T-helper 2 cell treated with Interferon-gamma antibody and Interleukin-4, amounts not matched to agents 100 ng/mL and 5 ng/mL, for 36 hours (primary cell): ENCODE data around the gene LATS2. TPM values are rescaled to one million over a fixed set of nuclear protein-coding genes. Genes with fewer than 3 reads are reported as not detected.

Source experiments
- intact Hi-C: fragments of 100-400 bp; cut with micrococcal nuclease; formaldehyde crosslinking; loops from one replicate; pipeline ENCODE4 v1.15.1; 2023
- total RNA-seq: library from RNA; stranded (reverse); gene quantifications from 2 replicates; pipeline ENCODE4 v1.2.3, GENCODE V29; 2022

Gene LATS2
- total RNA-seq, 1 donor from 2014 or later: 2.2 TPM

DNA sequence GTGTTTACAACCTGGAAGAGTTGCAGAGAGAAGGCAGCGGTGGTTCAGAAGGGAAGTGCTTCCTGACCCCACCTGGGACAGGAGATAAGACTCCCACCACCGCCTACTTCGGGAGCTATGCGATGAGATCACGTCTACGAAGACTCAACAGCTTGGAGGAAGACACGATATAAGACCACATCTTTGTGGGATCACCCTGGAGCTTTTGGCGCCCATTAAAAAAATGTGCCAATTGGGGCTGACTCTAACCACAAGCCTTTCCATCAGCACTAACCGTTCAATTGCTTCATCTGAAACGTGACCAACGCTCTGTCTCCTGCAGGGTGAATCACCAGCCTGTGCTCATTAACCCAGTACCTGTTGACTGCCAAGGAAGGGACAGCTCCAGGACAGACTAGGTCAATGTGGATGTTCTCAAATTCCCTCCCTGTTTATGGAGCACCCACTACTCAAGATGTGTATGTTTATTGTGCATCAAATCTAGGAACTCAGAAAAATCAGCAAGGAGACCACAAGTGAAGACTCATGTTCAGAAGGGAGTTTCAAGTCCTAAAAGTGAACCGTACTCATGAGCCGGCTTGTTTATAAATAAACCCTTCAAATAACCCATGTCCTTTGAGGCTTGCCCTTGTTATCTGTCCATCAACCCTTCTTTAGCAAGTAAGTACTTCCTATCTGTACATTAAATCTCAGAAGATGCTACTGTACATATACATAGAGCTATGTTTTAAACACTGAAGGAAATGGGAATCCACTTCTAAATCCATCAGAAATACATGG, 67.5 kb downstream of the LATS2 start:
- intact Hi-C loops: no loop called here

GRCh38 chr13:20993211-20993610, 68.2 kb downstream of the LATS2 start:
- intact Hi-C loops: no loop called here

DNA sequence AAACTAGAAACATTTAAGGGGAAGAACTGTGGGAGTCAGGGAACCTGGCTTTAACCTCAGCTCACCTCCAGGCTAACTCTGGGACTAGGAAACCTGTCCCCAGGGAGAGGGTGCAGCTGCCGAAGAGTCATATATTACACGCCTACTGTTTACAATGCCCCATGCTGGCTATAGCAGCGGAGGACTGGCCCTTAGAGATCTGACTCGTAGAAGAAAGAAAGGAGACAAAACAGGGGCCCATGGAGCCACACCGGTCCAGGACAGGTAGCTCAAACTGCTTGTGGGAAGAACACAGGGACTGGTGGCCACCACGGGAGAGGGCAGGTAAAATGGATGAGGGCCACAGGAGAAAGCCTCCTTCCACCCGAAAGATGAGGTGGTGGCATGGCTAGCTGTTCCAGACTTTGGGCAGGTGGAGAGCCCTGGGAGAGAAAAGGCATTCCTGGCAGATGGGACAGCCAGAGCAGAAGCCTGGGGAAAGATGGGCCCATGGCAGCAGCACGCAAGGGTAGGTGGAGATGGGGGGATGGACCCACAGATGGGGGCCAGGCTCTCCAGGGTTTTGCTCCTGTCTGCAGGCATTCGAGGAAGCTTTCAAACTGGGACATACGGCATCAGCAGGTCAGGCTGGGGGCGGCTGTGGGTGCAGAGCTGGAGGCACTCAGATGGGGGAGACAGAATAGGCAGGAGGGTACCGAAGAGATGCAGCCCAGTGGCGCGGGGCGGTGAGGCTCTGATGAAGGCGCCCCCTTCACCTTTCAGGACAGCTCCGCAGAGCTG, 69.5 kb downstream of the LATS2 start:
- intact Hi-C loops: no loop called here

DNA sequence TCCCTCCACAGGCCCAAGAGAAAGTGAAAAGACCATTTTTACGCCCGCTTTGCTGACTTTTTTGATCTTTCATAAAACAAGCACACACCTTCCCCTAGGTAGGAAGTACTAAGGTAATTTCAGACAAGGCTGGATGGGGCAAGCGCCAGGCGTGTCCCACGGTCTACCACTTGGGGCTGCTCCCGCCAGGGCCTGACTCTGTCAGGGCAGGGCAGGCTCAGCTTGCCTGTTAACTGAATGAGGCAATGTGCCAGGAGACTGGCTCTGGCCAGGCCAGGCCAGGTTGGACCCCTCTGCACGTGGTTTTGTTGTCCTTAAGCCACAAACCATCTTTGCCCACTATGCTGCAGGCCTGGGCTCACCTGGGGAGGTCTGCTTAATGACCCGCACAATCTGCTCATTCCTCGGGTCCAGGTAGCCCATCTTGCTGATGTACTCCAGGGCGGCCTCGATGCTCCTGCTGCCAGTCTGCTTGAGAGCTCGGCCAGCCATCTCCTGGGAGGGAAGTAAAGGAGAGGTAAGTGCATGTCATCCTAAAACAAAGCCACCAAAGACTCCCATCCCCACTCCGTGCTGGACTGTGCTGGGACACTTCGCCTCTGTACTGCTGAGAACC, 70.4 kb downstream of the LATS2 start:
- intact Hi-C loops: no loop called here

GRCh38 chr13:20989656-20990321, 71.6 kb downstream of the LATS2 start:
- intact Hi-C loops: no loop called here

- intact Hi-C loops: no loop called here
Measured at GRCh38 chr13:20988909-20989655, 72.3 kb downstream of the LATS2 start.

GRCh38 chr13:20988033-20988908, 73.1 kb downstream of the LATS2 start:
- intact Hi-C loops: no loop called here

- intact Hi-C loops: no loop called here
Measured at GRCh38 chr13:20987599-20987998, 73.8 kb downstream of the LATS2 start.

DNA sequence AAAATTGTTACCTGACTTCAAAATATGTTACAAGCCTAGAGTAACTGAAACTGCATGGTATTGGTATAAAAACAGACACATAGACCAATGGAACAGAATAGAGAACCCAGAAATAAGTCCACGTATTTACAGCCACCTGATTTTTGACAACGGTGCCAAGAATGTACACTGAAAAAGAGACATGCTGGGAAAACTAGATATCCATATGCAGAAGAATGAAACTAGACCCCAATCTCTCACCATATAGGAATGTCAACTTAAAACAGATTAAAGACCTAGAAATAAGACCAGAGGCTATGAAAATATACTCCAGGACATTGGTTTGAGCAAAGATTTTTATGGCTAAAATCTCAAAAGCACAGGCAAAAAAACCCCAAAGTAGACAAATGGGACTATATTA, 76.5 kb downstream of the LATS2 start:
- intact Hi-C loops: no loop called here

GRCh38 chr13:20983386-20983785, 78.0 kb downstream of the LATS2 start:
- intact Hi-C loops: no loop called here

- intact Hi-C loops: no loop called here
Measured at GRCh38 chr13:20981370-20982095, 79.9 kb downstream of the LATS2 start.

GRCh38 chr13:20980899-20981298, 80.5 kb downstream of the LATS2 start:
- intact Hi-C loops: no loop called here

DNA sequence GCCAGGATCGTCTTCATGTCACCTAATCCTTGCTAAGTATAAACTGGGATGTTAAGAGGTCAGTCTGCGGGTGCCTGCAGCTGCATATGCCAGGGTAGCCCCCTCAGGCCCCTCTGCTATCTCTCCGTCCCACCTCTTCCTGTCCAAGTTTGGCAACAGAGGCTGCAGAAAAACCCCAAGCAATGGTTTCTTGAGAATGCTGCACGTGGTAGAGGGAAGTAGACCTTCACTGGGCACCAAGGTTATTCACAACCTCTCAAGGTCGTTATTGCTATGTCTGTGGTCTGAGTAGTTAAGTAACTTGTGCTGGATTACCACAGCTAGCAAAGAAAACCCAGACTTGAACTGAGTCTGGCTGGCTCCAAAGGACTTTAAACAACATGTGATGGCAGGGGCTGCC, 81.0 kb downstream of the LATS2 start:
- intact Hi-C loops: no loop called here

GRCh38 chr13:20977394-20977793, 84.0 kb downstream of the LATS2 start:
- intact Hi-C loops: no loop called here

DNA sequence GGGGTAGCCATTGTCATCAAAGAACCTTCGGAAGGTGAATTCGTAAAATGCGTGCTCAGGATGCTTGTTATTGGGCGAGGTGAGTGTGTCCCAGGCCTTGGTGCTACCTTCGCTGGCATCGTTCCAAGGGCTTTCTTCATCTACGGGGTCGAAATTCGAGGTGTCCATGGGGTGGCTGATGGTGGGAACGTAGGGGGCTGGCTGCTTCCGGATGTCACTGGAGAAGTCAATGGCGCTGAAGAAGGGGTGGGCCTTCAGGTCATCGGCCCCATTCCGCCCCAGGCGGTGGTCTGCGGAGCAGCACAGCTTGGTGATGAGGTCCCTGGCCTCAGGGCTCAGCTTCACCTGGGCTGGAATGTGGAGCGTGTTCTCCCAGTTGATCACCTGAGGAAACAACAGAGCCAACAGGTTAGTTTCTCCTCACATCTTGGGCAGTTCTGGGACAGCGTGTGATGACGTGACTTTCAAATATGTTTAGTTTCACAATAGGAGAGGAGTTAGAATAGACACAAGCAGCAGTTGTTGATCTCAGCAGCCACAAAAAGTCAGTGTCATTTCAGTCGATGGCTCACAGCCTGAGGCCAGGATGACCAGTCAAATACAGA, 86.3 kb downstream of the LATS2 start:
- intact Hi-C loops: no loop called here

DNA sequence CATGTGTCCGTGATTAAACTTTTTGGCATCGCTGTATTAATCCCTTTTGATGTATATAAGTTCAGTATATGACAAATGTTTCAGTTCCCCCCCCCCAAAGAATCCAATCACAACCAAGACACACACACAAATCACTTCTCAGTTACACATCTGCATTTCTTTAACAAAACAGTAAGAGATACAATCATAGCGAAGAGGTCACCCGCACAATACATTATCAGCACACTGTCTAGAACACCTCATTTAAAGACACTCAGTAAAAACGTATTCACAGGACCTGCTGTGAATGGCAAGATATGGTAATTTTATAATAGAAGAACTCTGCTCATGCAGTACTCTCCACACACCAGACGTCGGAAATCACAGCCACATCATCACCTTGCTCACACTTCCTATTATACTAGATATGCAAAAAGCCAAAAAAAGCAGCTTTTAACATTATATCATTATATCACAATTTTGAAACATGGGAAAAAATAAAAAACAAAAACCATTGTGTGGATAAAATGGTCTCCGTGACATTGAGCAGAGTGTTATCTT, 87.4 kb downstream of the LATS2 start:
- intact Hi-C loops: no loop called here

DNA sequence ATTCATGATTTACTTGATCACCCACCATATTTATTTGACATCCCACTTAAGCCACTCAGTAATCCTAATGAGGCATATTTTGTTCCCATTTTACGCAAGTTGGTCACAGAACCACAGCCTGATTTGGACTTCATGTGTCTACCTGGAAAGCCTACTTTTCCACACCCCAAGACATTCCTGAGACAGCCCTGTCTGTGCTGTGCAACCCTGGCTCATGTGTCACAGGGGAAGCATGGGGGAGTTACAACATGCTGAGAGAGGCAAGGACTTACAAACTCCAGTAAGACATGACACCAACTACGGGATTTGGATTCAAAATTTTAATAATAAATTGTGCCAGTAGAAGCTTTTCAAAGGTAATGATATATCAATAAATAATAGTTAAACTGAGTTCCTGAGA, 88.7 kb downstream of the LATS2 start:
- intact Hi-C loops: no loop called here

GRCh38 chr13:20969182-20969581, 92.2 kb downstream of the LATS2 start:
- intact Hi-C loops: no loop called here

- intact Hi-C loops: no loop called here
Measured at GRCh38 chr13:20968745-20969144, 92.6 kb downstream of the LATS2 start.
